Fibroblast of lung (primary cell): ENCODE results near the gene KRT78.

Experiments
- CTCF ChIP-seq, 2 donors: IDR thresholded peaks in 1 of 2; conservative IDR thresholded peaks in 1 of 2; 1 replicate in 1 of 2; 2 replicates in 1 of 2; pipeline ENCODE4 v1.5.1; 2011 to 2012; ENCODE audit warnings: low read length in 2 of 2, control low read depth in 1 of 2, inconsistent platforms in 1 of 2, low read depth in 1 of 2, mild to moderate bottlenecking in 1 of 2
- EZH2 ChIP-seq: IDR thresholded peaks from 2 replicates; pipeline ENCODE4 v1.5.1; 2012; ENCODE audit warnings: low read length, control low read depth, mild to moderate bottlenecking; ENCODE audit errors: missing control alignments

- TF ChIP-seq CTCF (conservative IDR thresholded peaks at IDR 0.05 in 1 of 2, IDR thresholded peaks at IDR 0.05 in 1 of 2; ENCODE audit: low read depth in 1 of 2, low read length in 2 of 2), result no peak
- TF ChIP-seq EZH2, result no peak
These were observed 27.6 kb upstream of the KRT78 start for GRCh38 chr12:52876372-52876771.
